Upper lobe of left lung (tissue), 6 donors: ENCODE data around the gene PRKN. TPM values are rescaled to one million over a fixed set of nuclear protein-coding genes. Genes with fewer than 3 reads are reported as not detected.

Experiments
- ATAC-seq, 2 donors: fragments of 200-7000 bp; cut with Tn5 transposase; one replicate each; pipeline ENCODE4 v1.9.1; 2022; ENCODE audit warnings: mild to moderate bottlenecking in 2 of 2, moderate library complexity in 2 of 2; ENCODE audit not compliant: low FRiP score in 2 of 2
- DNase-seq, 2 donors: peaks; one replicate each; pipeline ENCODE4 v3.0.0-alpha.2; 2019 to 2020
- H3K27ac ChIP-seq, 4 donors: fragments of 200-600 bp; sonication (generic); one replicate each; pipeline ENCODE4 v1.5.1; 2016 to 2019
- H3K27me3 ChIP-seq, 4 donors: fragments of 200-600 bp; sonication (generic); one replicate each; pipeline ENCODE4 v1.5.1; 2017 to 2019
- H3K36me3 ChIP-seq, 4 donors: fragments of 200-600 bp; sonication (generic); one replicate each; pipeline ENCODE4 v1.5.1; 2016 to 2019
- H3K4me1 ChIP-seq, 4 donors: fragments of 200-600 bp; sonication (generic); one replicate each; pipeline ENCODE4 v1.5.1; 2018 to 2019
- H3K4me3 ChIP-seq, 4 donors: fragments of 200-600 bp; sonication (generic); one replicate each; pipeline ENCODE4 v1.5.1; 2017 to 2019; ENCODE audit warnings: mild to moderate bottlenecking in 2 of 4, moderate library complexity in 1 of 4
- H3K9me3 ChIP-seq, 4 donors: fragments of 200-600 bp; sonication (generic); one replicate each; pipeline ENCODE4 v1.5.1; 2018 to 2019
- EP300 ChIP-seq, 4 donors: sonication (generic); formaldehyde crosslinking; IDR thresholded peaks; one replicate each; pipeline ENCODE4 v1.5.1; 2017; ENCODE audit warnings: antibody characterized with exemption in 4 of 4, control low read depth in 2 of 4
- POLR2A ChIP-seq, 4 donors: fragments of 450-650 bp; IDR thresholded peaks; one replicate each; pipeline ENCODE4 v1.5.1; 2016 to 2017; ENCODE audit warnings: antibody characterized with exemption in 4 of 4, mild to moderate bottlenecking in 2 of 4
- POLR2AphosphoS5 ChIP-seq, 2 donors: sonication (generic); formaldehyde crosslinking; IDR thresholded peaks; one replicate each; pipeline ENCODE4 v1.5.1; 2017; ENCODE audit warnings: antibody characterized with exemption in 2 of 2
- WGBS, 2 donors: methylation state at CpG; one replicate each; pipeline ENCODE4 v1.1.5; 2017 to 2018; 5-methylcytosine and 5-hydroxymethylcytosine counted together
- total RNA-seq, 6 donors: library from RNA; depleted of rRNA in 4 of 6; stranded (reverse); fragments of >200 nt in 4 of 6; gene quantifications; one replicate each; pipeline versions ENCODE4 v1.1.0 to v1.2.1, GENCODE V29; 2016 to 2021
- TF ChIP-seq, protein P1 (sequence below), 6 experiments: fragments of 450-650 bp in 4 of 6; fragments of 200-600 bp in 2 of 6; sonication (generic) in 2 of 6; IDR thresholded peaks; one replicate each; pipeline ENCODE4 v1.5.1; 2016 to 2019; ENCODE audit warnings: antibody characterized with exemption in 6 of 6
- donor health status: DM: no; HTN: no; CAD: no; lungs with moderate emphysema.
- donor health status: DM: no; HTN: yes; CAD: no; lungs with severe emphysema.

PRKN gene
- total RNA-seq, 6 donors from 2014 or later: 2.7 to 29.3 (median 5.5) TPM

DNA sequence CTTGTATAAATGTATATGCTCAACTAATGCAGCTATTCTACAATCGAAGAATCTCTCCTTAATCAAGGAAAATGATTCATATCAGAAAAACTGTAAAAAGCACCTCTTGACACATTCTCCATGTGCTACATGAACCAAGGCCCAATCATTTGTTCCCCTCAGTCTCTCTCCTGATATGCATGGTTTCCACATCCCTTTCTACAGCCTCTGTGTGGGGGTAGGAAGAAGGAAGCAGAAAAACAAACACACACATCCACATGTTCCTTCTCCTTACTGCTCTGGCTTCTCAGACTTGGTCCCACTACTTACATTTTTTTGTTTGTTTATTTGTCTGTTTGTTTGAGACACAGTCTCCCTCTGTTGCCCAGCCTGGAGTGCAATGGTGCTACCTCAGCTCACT is 510.5 kb downstream of the PRKN start:
- TF ChIP-seq POLR2AphosphoS5 (IDR thresholded peaks at IDR 0.05) (no peak), POLR2A (IDR thresholded peaks at IDR 0.05) (no peak), EP300 (IDR thresholded peaks at IDR 0.05) (no peak)
- TF ChIP-seq, protein P1, sequence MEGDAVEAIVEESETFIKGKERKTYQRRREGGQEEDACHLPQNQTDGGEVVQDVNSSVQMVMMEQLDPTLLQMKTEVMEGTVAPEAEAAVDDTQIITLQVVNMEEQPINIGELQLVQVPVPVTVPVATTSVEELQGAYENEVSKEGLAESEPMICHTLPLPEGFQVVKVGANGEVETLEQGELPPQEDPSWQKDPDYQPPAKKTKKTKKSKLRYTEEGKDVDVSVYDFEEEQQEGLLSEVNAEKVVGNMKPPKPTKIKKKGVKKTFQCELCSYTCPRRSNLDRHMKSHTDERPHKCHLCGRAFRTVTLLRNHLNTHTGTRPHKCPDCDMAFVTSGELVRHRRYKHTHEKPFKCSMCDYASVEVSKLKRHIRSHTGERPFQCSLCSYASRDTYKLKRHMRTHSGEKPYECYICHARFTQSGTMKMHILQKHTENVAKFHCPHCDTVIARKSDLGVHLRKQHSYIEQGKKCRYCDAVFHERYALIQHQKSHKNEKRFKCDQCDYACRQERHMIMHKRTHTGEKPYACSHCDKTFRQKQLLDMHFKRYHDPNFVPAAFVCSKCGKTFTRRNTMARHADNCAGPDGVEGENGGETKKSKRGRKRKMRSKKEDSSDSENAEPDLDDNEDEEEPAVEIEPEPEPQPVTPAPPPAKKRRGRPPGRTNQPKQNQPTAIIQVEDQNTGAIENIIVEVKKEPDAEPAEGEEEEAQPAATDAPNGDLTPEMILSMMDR (IDR thresholded peaks at IDR 0.05): no peak
- ATAC-seq: no peak
- no peak overlapping the region for H3K4me3 ChIP-seq
- H3K27ac ChIP-seq: no peak overlapping the region
- H3K9me3 ChIP-seq: no peaks in the 10 kb centered on the region
- H3K36me3 ChIP-seq: no peaks in the 10 kb centered on the region
- 91 to 94% methylated on average over 1 of the region's 1 CpG for WGBS, 2 donors
- H3K4me1 ChIP-seq: no peaks in the 10 kb centered on the region
- no peak for DNase-seq
- no peaks in the 10 kb centered on the region for H3K27me3 ChIP-seq

DNA sequence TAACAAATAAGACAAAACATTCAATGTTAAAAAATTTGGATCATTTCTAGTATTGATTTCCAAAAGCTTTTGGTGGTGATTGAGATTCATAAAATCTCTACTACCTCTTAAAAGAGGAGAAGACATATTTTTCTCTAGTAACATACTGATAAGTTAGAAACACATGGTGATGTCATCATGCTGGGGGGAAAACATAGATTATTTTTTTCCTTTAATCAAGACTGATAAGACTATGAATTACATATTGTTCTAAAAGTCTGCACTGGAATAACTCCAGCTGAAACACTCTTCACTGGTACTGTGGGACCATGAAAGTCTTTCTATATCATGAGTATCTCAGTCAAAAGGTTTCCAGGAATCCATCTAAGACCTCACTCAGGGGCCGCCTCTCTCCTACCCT is 515.8 kb downstream of the PRKN start:
- ATAC-seq (no peak), DNase-seq (no peak)
- Histone ChIP-seq H3K27me3 (no peaks in the 10 kb centered on the region), H3K36me3 (no peaks in the 10 kb centered on the region), H3K9me3 (no peaks in the 10 kb centered on the region), H3K27ac (no peak overlapping the region), H3K4me3 (no peak overlapping the region), H3K4me1 (no peaks in the 10 kb centered on the region)
- no peak for TF ChIP-seq EP300 (IDR thresholded peaks at IDR 0.05)
- no peak for TF ChIP-seq POLR2A (IDR thresholded peaks at IDR 0.05)
- no peak for TF ChIP-seq POLR2AphosphoS5 (IDR thresholded peaks at IDR 0.05)
- TF ChIP-seq, protein P1 (IDR thresholded peaks at IDR 0.05): no peak
- WGBS, 2 donors: 82 to 100% methylated on average over 1 of the region's 1 CpG

DNA sequence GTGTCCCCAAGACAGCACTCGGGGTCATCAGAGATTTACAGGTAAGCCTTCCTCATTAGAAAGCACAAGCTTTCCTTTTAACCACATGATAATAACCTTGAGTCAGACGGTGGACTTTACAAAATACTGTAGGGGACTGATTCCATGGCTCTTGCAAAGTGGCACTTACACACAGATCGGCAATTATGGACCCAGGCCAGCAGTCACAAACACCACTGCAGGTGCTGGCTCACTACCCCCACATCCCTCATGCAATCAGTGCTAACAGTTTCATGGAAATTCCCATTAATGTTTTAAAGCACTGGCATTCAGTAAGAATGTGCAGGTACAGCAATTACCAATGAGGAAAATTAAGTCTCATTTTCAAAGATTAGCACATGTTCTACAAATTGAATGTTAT is 516.5 kb downstream of the PRKN start:
- DNase-seq (no peak), ATAC-seq (no peak)
- Histone ChIP-seq H3K4me1 (no peaks in the 10 kb centered on the region), H3K4me3 (no peak overlapping the region), H3K27ac (no peak overlapping the region), H3K27me3 (no peaks in the 10 kb centered on the region), H3K36me3 (no peaks in the 10 kb centered on the region), H3K9me3 (no peaks in the 10 kb centered on the region)
- WGBS, 2 donors: 75 to 77% methylated on average over 3 of the region's 3 CpGs
- no peak for TF ChIP-seq EP300 (IDR thresholded peaks at IDR 0.05)
- TF ChIP-seq POLR2AphosphoS5 (IDR thresholded peaks at IDR 0.05): no peak
- TF ChIP-seq, protein P1 (IDR thresholded peaks at IDR 0.05): no peak
- TF ChIP-seq POLR2A (IDR thresholded peaks at IDR 0.05): no peak

DNA sequence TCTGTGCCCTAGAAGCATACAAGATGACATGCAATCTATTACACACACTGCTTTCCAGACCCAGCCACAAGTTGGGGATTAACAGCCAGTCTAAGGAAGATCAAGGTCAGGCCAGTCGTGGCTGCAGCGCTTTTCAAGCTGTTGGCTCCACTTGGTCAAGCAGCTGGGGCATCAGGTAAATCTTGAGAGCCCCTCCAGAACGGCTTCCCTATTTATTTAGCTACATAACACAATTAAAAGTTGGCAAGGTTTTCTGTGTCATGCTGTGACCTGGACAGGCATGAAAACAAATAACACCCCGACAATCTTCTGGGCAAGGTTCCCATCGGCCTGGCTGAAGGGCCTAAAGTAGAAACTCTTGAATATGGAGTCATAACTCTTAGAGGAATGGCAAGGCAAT is 524.3 kb downstream of the PRKN start:
- Histone ChIP-seq H3K36me3 (no peaks in the 10 kb centered on the region), H3K27me3 (no peaks in the 10 kb centered on the region), H3K9me3 (no peaks in the 10 kb centered on the region), H3K27ac (no peak overlapping the region), H3K4me3 (no peak overlapping the region), H3K4me1 (no peaks in the 10 kb centered on the region)
- ATAC-seq (peak in 1 of 2 donors; percentile 70), DNase-seq (peak in 1 of 2 donors; percentile 42)
- TF ChIP-seq POLR2AphosphoS5 (IDR thresholded peaks at IDR 0.05): no peak
- TF ChIP-seq POLR2A (IDR thresholded peaks at IDR 0.05): no peak
- no peak for TF ChIP-seq EP300 (IDR thresholded peaks at IDR 0.05)
- TF ChIP-seq, protein P1 (IDR thresholded peaks at IDR 0.05): no peak
- 29 to 41% methylated on average over 5 of the region's 5 CpGs for WGBS, 2 donors

GRCh38 chr6:162200945-162201690 is 526.4 kb downstream of the PRKN start:
- 76 to 88% methylated on average over 9 of the region's 9 CpGs for WGBS, 2 donors
- H3K27me3 ChIP-seq: no peaks in the 10 kb centered on the region
- peak in 1 of 2 donors; percentile 46 for ATAC-seq

More at GRCh38 chr6:162200945-162201690, 526.4 kb downstream of the PRKN start:
- TF ChIP-seq POLR2A (IDR thresholded peaks at IDR 0.05) (no peak), POLR2AphosphoS5 (IDR thresholded peaks at IDR 0.05) (no peak), EP300 (IDR thresholded peaks at IDR 0.05) (no peak)
- TF ChIP-seq, protein P1 (IDR thresholded peaks at IDR 0.05): no peak
- no peak overlapping the region for H3K27ac ChIP-seq
- H3K36me3 ChIP-seq: no peaks in the 10 kb centered on the region
- H3K4me1 ChIP-seq: no peaks in the 10 kb centered on the region
- no peaks in the 10 kb centered on the region for H3K9me3 ChIP-seq
- DNase-seq: no peak
- H3K4me3 ChIP-seq: no peak overlapping the region
